HEK293 (cell line): ENCODE data around the gene ZBTB20.
A peak's percentile ranks its signal among the peaks of the same experiment; 100 is the strongest.

Source experiments
- CTCF ChIA-PET: fragments of 350-600 bp; formaldehyde crosslinking; extraction: SDS; loops from one replicate; lab custom pipeline; 2021; ENCODE audit warnings: antibody characterized with exemption; lab: Yijun Ruan, JAX
- POLR2A ChIA-PET: fragments of 300-600 bp; formaldehyde crosslinking; extraction: SDS; loops from one replicate; lab custom pipeline; 2020; ENCODE audit warnings: antibody characterized with exemption, inconsistent platforms; lab: Yijun Ruan, JAX
- H3K27ac ChIP-seq: fragments of 200-500 bp; sonication (Bioruptor generic); 2 replicates; pipeline ENCODE4 v1.5.1; 2014; ENCODE audit warnings: low read depth, low read length, control low read depth, inconsistent platforms; ENCODE audit errors: extremely low read depth
- H3K36me3 ChIP-seq, 2 experiments: fragments of 200-500 bp in 1 of 2; sonication (Bioruptor generic) in 1 of 2; 1 replicate in 1 of 2; 2 replicates in 1 of 2; pipeline ENCODE4 v1.5.1; 2014 to 2017; ENCODE audit warnings: inconsistent platforms in 2 of 2, low read length in 2 of 2; ENCODE audit not compliant: control insufficient read depth in 2 of 2, insufficient read depth in 1 of 2
- H3K4me1 ChIP-seq: fragments of 200-500 bp; sonication (Bioruptor generic); 2 replicates; pipeline ENCODE4 v1.5.1; 2014; ENCODE audit warnings: mild to moderate bottlenecking, low read length, inconsistent platforms; ENCODE audit not compliant: control insufficient read depth, insufficient read depth
- H3K4me3 ChIP-seq: 2 replicates; pipeline ENCODE4 v1.5.1; 2011; ENCODE audit warnings: low read depth, mild to moderate bottlenecking, control low read depth, low read length, moderate library complexity
- H3K9me3 ChIP-seq: fragments of 200-500 bp; sonication (Bioruptor generic); 2 replicates; pipeline ENCODE4 v1.5.1; 2014; ENCODE audit warnings: low read depth, low read length, inconsistent platforms; ENCODE audit not compliant: control insufficient read depth, insufficient read depth
- EGR2 ChIP-seq: fragments of 450-650 bp; formaldehyde crosslinking; IDR thresholded peaks from 2 replicates; pipeline ENCODE4 v1.5.1; 2016; ENCODE audit warnings: low read depth, missing biosample characterization, missing genetic modification characterization
- RBAK ChIP-seq: fragments of 450-650 bp; formaldehyde crosslinking; IDR thresholded peaks from 2 replicates; pipeline ENCODE4 v1.5.1; 2016; ENCODE audit warnings: missing biosample characterization, missing genetic modification characterization
- SCRT2 ChIP-seq: fragments of 450-650 bp; formaldehyde crosslinking; IDR thresholded peaks from 2 replicates; pipeline ENCODE4 v1.5.1; 2016; ENCODE audit warnings: missing biosample characterization, missing genetic modification characterization
- TCF7L2 ChIP-seq: IDR thresholded peaks from 2 replicates; pipeline ENCODE4 v1.6.1; 2011; ENCODE audit warnings: low read depth, mild to moderate bottlenecking, inconsistent platforms, low read length, moderate library complexity, borderline replicate concordance
- ZBTB20 ChIP-seq: fragments of 450-650 bp; formaldehyde crosslinking; IDR thresholded peaks from 2 replicates; pipeline ENCODE4 v1.5.1; 2016; ENCODE audit warnings: missing biosample characterization, missing genetic modification characterization
- ZFP69B ChIP-seq: fragments of 450-650 bp; formaldehyde crosslinking; IDR thresholded peaks from 2 replicates; pipeline ENCODE4 v1.5.1; 2016; ENCODE audit warnings: missing biosample characterization, missing genetic modification characterization
- ZNF138 ChIP-seq: fragments of 450-650 bp; formaldehyde crosslinking; IDR thresholded peaks from 2 replicates; pipeline ENCODE4 v1.5.1; 2016; ENCODE audit warnings: missing biosample characterization, missing genetic modification characterization, borderline replicate concordance
- ZNF140 ChIP-seq: fragments of 450-650 bp; formaldehyde crosslinking; IDR thresholded peaks from 2 replicates; pipeline ENCODE4 v1.5.1; 2016; ENCODE audit warnings: missing biosample characterization, missing genetic modification characterization
- ZNF146 ChIP-seq: fragments of 450-650 bp; formaldehyde crosslinking; IDR thresholded peaks from 2 replicates; pipeline ENCODE4 v1.5.1; 2016; ENCODE audit warnings: missing biosample characterization, missing genetic modification characterization
- ZNF174 ChIP-seq: fragments of 450-650 bp; formaldehyde crosslinking; IDR thresholded peaks from 2 replicates; pipeline ENCODE4 v1.5.0; 2017; ENCODE audit warnings: missing biosample characterization, mild to moderate bottlenecking, missing genetic modification characterization
- ZNF175 ChIP-seq: fragments of 450-650 bp; formaldehyde crosslinking; IDR thresholded peaks from 2 replicates; pipeline ENCODE4 v1.5.1; 2016; ENCODE audit warnings: missing biosample characterization, missing genetic modification characterization
- ZNF2 ChIP-seq: fragments of 450-650 bp; formaldehyde crosslinking; IDR thresholded peaks from 2 replicates; pipeline ENCODE4 v1.5.1; 2016; ENCODE audit warnings: missing biosample characterization, missing genetic modification characterization
- ZNF426 ChIP-seq: fragments of 450-650 bp; formaldehyde crosslinking; IDR thresholded peaks from 2 replicates; pipeline ENCODE4 v1.5.1; 2017; ENCODE audit warnings: missing biosample characterization, missing genetic modification characterization, mild to moderate bottlenecking, inconsistent platforms, moderate library complexity
- ZNF654 ChIP-seq: fragments of 450-650 bp; formaldehyde crosslinking; IDR thresholded peaks from 2 replicates; pipeline ENCODE4 v1.5.1; 2016; ENCODE audit warnings: low read depth, missing biosample characterization, missing genetic modification characterization
- TF ChIP-seq, protein P1 (sequence below): fragments of 450-650 bp; formaldehyde crosslinking; IDR thresholded peaks from 2 replicates; pipeline ENCODE4 v1.5.1; 2016; ENCODE audit warnings: missing biosample characterization, missing genetic modification characterization
- TF ChIP-seq, protein P2 (sequence below): fragments of 450-650 bp; formaldehyde crosslinking; IDR thresholded peaks from 2 replicates; pipeline ENCODE4 v1.5.1; 2016; ENCODE audit warnings: missing biosample characterization, missing genetic modification characterization
- TF ChIP-seq, protein P3 (sequence below): fragments of 450-650 bp; formaldehyde crosslinking; IDR thresholded peaks from 2 replicates; pipeline ENCODE4 v1.5.1; 2016; ENCODE audit warnings: missing biosample characterization, missing genetic modification characterization

The ZBTB20 gene

DNA sequence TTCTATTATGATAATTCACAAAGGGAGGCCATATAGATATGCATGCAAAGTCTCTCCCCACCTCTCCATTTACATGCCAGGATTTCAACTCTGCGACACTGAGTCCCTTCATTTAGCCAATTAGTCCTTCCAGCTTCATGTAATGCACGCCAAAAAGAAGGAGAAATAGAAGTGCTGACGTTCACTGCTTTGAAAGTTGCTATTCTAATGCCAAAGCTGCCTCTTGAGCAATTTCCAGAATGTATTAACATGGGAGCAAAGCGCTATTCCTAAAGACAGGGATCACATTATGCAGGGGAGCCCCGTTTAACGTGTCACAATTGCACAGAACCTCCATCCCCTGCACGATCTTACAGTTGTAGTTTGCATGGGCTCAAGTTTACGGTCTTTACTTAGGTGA, 722.8 kb downstream of the ZBTB20 start:
- no peaks in the 10 kb centered on the region for H3K9me3 ChIP-seq
- no peaks in the 10 kb centered on the region for H3K4me1 ChIP-seq
- no peaks in the 10 kb centered on the region for H3K36me3 ChIP-seq
- POLR2A ChIA-PET = no interaction called here
- CTCF ChIA-PET = no interaction called here
- no peak for TF ChIP-seq ZNF426 (tag by site-specific recombination)
- no peak for TF ChIP-seq ZNF138
- no peak overlapping the region for H3K4me3 ChIP-seq
- no peak overlapping the region for H3K27ac ChIP-seq

DNA sequence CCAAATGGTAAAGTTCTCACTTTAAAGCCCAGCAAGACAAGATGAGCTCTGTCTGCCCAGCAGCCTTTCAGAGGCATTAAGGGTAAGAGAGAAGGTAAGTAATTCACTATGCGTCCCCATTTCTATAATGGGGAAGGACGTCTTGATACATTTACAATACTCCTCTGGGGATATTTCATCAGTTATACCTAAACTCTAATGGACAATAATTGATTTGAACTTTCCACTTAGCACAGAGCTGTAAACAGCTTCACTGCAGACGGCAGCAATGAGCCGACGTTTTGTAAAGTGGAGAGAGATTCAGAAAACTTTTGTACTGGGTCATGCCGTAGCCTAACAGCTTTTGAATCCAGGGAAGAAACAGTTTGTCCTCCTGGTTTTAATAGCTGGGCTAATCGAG, 725.9 kb downstream of the ZBTB20 start:
- H3K27ac ChIP-seq = no peak overlapping the region
- no peak overlapping the region for H3K4me3 ChIP-seq
- TF ChIP-seq ZFP69B (tag by site-specific recombination) = no peak
- no peak for TF ChIP-seq RBAK
- TF ChIP-seq EGR2 (tag by site-specific recombination) = no peak
- H3K36me3 ChIP-seq = no peaks in the 10 kb centered on the region
- H3K9me3 ChIP-seq = no peaks in the 10 kb centered on the region
- no peaks in the 10 kb centered on the region for H3K4me1 ChIP-seq
- CTCF ChIA-PET = no interaction called here
- POLR2A ChIA-PET = no interaction called here

DNA sequence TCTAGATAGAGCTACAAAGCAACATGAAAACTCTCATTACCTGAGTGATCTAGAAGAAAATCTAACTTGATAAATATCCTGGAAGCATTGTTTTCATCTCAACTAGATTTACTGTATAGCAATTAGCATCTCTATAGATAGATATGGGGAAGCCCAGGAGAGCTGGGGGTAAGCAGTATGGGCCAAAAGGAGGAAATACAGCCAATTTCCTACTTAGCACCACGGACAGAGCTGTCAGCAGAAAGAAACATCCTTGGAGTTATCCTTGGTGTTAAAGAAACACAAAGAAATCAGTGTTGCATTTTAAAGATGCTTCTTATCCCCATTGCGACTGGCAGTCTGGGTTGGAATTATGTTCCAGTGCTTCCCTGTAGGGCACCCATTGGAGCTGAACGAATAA, 727.0 kb downstream of the ZBTB20 start:
- Histone ChIP-seq H3K4me1 (no peaks in the 10 kb centered on the region), H3K27ac (no peak overlapping the region), H3K9me3 (no peaks in the 10 kb centered on the region), H3K36me3 (no peaks in the 10 kb centered on the region), H3K4me3 (no peak overlapping the region)
- POLR2A ChIA-PET = no interaction called here
- TF ChIP-seq ZNF174 (tag by site-specific recombination) (no peak), ZNF175 (tag by site-specific recombination) (no peak), ZNF146 (tag by site-specific recombination) (no peak), ZBTB20 (tag by site-specific recombination) (no peak), ZNF140 (no peak), ZNF2 (no peak)
- TF ChIP-seq, protein P1, sequence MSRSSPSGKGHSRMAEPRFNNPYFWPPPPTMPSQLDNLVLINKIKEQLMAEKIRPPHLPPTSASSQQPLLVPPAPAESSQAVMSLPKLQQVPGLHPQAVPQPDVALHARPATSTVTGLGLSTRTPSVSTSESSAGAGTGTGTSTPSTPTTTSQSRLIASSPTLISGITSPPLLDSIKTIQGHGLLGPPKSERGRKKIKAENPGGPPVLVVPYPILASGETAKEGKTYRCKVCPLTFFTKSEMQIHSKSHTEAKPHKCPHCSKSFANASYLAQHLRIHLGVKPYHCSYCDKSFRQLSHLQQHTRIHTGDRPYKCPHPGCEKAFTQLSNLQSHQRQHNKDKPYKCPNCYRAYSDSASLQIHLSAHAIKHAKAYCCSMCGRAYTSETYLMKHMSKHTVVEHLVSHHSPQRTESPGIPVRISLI (tag by site-specific recombination) = no peak
- TF ChIP-seq, protein P2, sequence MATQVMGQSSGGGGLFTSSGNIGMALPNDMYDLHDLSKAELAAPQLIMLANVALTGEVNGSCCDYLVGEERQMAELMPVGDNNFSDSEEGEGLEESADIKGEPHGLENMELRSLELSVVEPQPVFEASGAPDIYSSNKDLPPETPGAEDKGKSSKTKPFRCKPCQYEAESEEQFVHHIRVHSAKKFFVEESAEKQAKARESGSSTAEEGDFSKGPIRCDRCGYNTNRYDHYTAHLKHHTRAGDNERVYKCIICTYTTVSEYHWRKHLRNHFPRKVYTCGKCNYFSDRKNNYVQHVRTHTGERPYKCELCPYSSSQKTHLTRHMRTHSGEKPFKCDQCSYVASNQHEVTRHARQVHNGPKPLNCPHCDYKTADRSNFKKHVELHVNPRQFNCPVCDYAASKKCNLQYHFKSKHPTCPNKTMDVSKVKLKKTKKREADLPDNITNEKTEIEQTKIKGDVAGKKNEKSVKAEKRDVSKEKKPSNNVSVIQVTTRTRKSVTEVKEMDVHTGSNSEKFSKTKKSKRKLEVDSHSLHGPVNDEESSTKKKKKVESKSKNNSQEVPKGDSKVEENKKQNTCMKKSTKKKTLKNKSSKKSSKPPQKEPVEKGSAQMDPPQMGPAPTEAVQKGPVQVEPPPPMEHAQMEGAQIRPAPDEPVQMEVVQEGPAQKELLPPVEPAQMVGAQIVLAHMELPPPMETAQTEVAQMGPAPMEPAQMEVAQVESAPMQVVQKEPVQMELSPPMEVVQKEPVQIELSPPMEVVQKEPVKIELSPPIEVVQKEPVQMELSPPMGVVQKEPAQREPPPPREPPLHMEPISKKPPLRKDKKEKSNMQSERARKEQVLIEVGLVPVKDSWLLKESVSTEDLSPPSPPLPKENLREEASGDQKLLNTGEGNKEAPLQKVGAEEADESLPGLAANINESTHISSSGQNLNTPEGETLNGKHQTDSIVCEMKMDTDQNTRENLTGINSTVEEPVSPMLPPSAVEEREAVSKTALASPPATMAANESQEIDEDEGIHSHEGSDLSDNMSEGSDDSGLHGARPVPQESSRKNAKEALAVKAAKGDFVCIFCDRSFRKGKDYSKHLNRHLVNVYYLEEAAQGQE = peak; percentile 74
- CTCF ChIA-PET = interaction anchor here (0.6 to 2.5 kb wide), 6 partner anchors 18 to 68 kb away, joined by 3 to 12 read pairs (median 6); no protein-coding TSS in a partner anchor

DNA sequence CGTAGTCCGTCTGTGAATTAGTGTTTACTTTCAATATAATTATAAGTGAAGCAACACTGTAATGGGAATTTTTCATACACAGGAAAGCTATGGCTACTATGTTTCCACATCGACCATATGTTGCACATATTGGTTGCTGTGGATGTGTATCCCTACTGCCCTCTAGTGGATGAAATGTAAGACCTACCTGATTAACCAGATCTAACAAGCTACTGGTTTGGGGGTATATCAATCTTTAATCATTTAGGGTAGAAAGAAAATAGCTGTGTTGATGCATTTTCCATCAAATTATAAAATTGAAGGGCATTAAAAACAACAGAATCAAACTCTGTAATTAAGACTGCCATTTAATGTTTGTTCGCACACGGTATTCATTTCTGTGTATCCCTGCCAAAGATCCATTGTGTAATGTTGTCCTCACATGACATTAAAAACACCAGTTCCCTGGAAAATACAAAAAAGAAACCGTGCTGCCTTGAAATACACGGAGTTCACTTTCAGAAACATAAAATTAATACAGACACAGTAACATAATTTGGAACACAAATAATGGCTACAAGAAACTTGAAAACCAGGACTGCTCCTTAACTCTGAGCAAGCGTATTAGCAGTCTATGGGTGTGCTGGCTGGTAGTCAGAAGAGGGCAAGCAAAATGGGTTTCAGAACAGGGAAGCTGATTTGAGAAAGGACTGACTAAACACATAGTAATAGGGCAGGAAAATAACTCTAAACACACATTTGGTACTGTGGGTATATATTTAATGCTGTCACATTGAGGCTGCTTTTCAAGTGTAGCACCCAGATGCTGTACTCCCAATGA, 728.2 kb downstream of the ZBTB20 start:
- Histone ChIP-seq H3K36me3 (no peaks in the 10 kb centered on the region), H3K27ac (no peak overlapping the region), H3K4me3 (no peak overlapping the region), H3K4me1 (no peaks in the 10 kb centered on the region), H3K9me3 (no peaks in the 10 kb centered on the region)
- TF ChIP-seq SCRT2 (tag by site-specific recombination) = peak; percentile 93
- TF ChIP-seq ZNF654 (tag by site-specific recombination) = peak; percentile 48
- TF ChIP-seq, protein P3, sequence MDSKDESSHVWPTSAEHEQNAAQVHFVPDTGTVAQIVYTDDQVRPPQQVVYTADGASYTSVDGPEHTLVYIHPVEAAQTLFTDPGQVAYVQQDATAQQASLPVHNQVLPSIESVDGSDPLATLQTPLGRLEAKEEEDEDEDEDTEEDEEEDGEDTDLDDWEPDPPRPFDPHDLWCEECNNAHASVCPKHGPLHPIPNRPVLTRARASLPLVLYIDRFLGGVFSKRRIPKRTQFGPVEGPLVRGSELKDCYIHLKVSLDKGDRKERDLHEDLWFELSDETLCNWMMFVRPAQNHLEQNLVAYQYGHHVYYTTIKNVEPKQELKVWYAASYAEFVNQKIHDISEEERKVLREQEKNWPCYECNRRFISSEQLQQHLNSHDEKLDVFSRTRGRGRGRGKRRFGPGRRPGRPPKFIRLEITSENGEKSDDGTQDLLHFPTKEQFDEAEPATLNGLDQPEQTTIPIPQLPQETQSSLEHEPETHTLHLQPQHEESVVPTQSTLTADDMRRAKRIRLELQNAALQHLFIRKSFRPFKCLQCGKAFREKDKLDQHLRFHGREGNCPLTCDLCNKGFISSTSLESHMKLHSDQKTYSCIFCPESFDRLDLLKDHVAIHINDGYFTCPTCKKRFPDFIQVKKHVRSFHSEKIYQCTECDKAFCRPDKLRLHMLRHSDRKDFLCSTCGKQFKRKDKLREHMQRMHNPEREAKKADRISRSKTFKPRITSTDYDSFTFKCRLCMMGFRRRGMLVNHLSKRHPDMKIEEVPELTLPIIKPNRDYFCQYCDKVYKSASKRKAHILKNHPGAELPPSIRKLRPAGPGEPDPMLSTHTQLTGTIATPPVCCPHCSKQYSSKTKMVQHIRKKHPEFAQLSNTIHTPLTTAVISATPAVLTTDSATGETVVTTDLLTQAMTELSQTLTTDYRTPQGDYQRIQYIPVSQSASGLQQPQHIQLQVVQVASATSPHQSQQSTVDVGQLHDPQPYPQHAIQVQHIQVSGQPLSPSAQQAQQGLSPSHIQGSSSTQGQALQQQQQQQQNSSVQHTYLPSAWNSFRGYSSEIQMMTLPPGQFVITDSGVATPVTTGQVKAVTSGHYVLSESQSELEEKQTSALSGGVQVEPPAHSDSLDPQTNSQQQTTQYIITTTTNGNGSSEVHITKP (tag by site-specific recombination) = peak; percentile 25; the same call in 1 of the 2 replicates
- no peak for TF ChIP-seq TCF7L2
- ChIA-PET CTCF (interaction anchor here (0.6 to 2.5 kb wide), 26 partner anchors 8 to 392 kb away, joined by 3 to 16 read pairs (median 5); no protein-coding TSS in a partner anchor), POLR2A (no interaction called here)
